Calu3 (cell line): ENCODE measurements around the gene TPRA1. TPM values are rescaled to one million over a fixed set of nuclear protein-coding genes. Genes with fewer than 3 reads are reported as not detected.

Experiments
- BruUV-seq: library from RNA; stranded (reverse); fragments of 400-500 nt; replicated peaks from 2 replicates; lab custom pipeline; 2021; lab: Mats Ljungman, UMichigan
- CTCF ChIA-PET: fragments of 300-600 bp; sonication (Branson Sonifier 250); formaldehyde crosslinking; loops from one replicate; lab custom pipeline; 2022; ENCODE audit warnings: antibody characterized with exemption; lab: Charles Lee
- DNase-seq: peaks from one replicate; pipeline ENCODE4 v3.0.0; 2022
- H3K27ac Mint-ChIP-seq: one replicate; pipeline ENCODE4 v1.8.0; 2022; ENCODE audit warnings: mixed read lengths; ENCODE audit not compliant: unreplicated experiment
- H3K27me3 Mint-ChIP-seq: one replicate; pipeline ENCODE4 v1.8.0; 2022; ENCODE audit warnings: mixed read lengths; ENCODE audit not compliant: unreplicated experiment
- H3K36me3 Mint-ChIP-seq: one replicate; pipeline ENCODE4 v1.8.0; 2022; ENCODE audit warnings: mild to moderate bottlenecking, moderate library complexity, mixed read lengths; ENCODE audit not compliant: insufficient read depth, unreplicated experiment
- H3K4me1 Mint-ChIP-seq: one replicate; pipeline ENCODE4 v1.8.0; 2022; ENCODE audit warnings: mild to moderate bottlenecking, low read depth, mixed read lengths; ENCODE audit not compliant: unreplicated experiment
- H3K4me3 Mint-ChIP-seq: one replicate; pipeline ENCODE4 v1.8.0; 2022; ENCODE audit warnings: mild to moderate bottlenecking, low read depth, moderate library complexity, mixed read lengths; ENCODE audit not compliant: unreplicated experiment
- H3K9me3 Mint-ChIP-seq: one replicate; pipeline ENCODE4 v1.8.0; 2022; ENCODE audit warnings: low read depth, mixed read lengths; ENCODE audit not compliant: unreplicated experiment
- CTCF ChIP-seq: fragments of 200-600 bp; IDR thresholded peaks from one replicate; pipeline ENCODE4 v1.8.0; 2022; ENCODE audit warnings: antibody characterized with exemption; ENCODE audit not compliant: unreplicated experiment
- intact Hi-C: fragments of 100-400 bp; cut with micrococcal nuclease; formaldehyde crosslinking; loops from one replicate; pipeline ENCODE4 v1.10.0; 2022; ENCODE audit not compliant: unreplicated experiment
- total RNA-seq: library from RNA; stranded (reverse); gene quantifications from 2 replicates; pipeline ENCODE4 v1.2.3, GENCODE V29; 2022

Gene TPRA1
- total RNA-seq, 1 experiment from 2014 or later, result 66.4 TPM

DNA sequence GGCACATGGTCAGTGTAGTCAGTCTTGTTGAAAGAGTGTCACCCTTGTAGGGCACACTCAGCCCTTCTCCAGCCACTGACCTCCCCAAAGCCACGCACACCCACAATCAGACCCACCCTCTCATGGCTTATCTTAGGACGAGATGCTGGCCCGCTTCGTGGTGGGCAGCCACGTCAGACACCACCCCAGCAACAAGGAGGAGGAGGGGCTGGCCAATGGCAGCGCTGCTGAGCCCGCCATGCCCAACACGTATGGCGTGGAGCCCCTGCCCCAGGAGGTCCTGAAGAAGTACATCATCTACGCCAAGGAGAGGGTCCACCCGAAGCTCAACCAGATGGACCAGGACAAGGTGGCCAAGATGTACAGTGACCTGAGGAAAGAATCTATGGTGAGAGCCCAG lies 28.4 kb upstream of the TPRA1 start:
- no peak for TF ChIP-seq CTCF
- H3K36me3 Mint-ChIP-seq, result peaks cover 20% of the 10 kb centered on the region
- intact Hi-C loops, result no loop called here
- H3K27me3 Mint-ChIP-seq, result no peaks in the 10 kb centered on the region
- H3K27ac Mint-ChIP-seq, result no peak overlapping the region
- CTCF ChIA-PET, result no interaction called here
- BruUV-seq, result no TSS peak
- no peak for DNase-seq
- no peaks in the 10 kb centered on the region for H3K9me3 Mint-ChIP-seq
- no peak overlapping the region for H3K4me3 Mint-ChIP-seq
- H3K4me1 Mint-ChIP-seq, result peaks cover 8% of the 10 kb centered on the region

DNA sequence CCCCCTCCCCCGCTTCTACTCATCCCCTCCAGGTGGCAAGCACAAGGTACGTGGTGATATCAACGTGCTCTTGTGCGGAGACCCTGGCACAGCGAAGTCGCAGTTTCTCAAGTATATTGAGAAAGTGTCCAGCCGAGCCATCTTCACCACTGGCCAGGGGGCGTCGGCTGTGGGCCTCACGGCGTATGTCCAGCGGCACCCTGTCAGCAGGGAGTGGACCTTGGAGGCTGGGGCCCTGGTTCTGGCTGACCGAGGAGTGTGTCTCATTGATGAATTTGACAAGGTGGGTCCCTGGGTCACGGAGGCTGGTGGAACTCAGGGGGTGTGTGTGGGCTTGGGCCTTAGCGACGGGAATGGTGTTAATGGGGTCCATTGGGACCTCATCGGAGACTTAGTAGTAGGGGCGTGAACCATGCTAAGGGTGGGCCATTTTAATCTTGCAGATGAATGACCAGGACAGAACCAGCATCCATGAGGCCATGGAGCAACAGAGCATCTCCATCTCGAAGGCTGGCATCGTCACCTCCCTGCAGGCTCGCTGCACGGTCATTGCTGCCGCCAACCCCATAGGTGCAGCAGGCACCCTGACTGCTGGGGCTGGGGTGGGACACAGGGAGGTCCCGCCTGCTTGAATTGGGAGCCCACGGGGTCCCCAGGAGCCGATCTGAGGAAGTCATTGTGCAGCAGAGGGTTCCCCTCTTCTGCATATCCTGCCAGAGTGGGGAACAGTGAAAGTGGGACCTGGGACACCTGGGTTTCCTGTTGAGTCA lies 26.5 kb upstream of the TPRA1 start:
- Mint-ChIP-seq H3K9me3 (no peaks in the 10 kb centered on the region), H3K4me3 (no peak overlapping the region), H3K27me3 (no peaks in the 10 kb centered on the region), H3K36me3 (peaks cover 26% of the 10 kb centered on the region), H3K27ac (no peak overlapping the region), H3K4me1 (peaks cover 8% of the 10 kb centered on the region)
- no peak for TF ChIP-seq CTCF
- CTCF ChIA-PET, result interaction anchor here (0.6 kb wide), 1 partner anchor 13 kb away, joined by 3 read pairs; no protein-coding TSS in a partner anchor
- no TSS peak for BruUV-seq
- intact Hi-C loops, result no loop called here
- DNase-seq, result no peak

DNA sequence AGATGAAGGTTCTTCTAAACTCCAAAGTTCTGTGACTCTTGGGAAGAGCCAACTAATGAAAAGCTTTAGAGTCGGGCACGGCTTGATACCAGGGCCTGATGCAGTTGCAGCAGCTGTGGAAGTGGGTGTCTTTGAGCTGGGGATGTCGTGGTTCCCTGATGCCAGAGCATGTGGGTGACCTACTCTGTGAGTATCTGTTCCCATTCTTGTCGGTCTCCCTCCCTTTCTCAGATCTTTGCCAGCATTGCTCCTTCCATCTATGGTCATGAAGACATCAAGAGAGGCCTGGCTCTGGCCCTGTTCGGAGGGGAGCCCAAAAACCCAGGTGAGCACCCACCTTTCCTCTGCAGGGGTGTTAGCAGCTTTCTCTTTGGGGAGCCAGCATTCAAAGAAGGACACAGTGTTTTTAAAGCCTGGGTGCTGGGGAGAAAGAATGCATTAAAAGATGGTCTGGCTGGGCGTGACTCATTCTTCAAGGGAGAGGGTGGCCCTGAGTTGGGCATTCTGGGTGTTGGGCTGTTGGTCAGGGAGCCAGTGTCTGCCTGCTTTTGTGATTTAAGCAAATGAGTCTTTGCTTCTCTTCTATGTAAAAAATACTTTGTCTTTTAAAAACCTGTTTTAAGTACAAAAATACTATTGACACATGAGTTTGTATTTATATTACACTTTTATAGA lies 25.2 kb upstream of the TPRA1 start:
- H3K4me3 Mint-ChIP-seq, result no peak overlapping the region
- peak overlapping the region; percentile 13 for H3K27ac Mint-ChIP-seq
- no peaks in the 10 kb centered on the region for H3K9me3 Mint-ChIP-seq
- CTCF ChIA-PET, result no interaction called here
- H3K27me3 Mint-ChIP-seq, result no peaks in the 10 kb centered on the region
- peaks cover 30% of the 10 kb centered on the region for H3K36me3 Mint-ChIP-seq
- intact Hi-C loops, result no loop called here
- peaks cover 8% of the 10 kb centered on the region for H3K4me1 Mint-ChIP-seq
- BruUV-seq, result no TSS peak
- no peak for TF ChIP-seq CTCF
- no peak for DNase-seq

DNA sequence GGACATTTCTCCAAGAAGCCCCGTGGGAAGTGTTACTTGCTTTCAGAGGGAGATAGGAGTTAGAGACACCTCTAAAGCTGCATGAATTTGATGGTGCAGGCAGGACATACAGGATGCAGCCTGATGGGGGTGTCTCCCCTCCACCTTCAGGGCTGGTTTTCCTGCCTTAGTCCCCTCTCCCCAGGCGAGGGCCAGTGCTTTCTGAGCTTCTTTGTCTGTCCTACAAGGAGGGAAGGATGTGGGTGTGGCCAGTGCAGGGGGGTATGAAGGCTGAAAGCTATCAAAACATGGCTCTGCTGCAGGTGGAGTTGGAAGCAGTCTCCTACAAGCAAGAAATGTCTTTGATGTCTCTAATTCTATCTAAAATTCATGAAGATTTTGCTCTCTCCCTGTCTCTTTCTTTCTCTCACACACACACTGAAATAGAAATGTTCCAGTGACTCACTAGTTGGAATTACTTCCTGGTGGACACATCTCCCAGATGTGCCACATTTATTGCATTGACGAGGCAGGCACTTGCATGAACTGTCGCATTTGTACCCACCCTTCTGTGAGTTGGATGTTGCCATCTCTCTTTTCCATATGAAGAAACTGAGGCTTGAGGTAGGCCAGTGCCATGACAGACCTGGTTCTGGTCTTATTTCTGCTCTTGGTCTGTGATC lies 24.5 kb upstream of the TPRA1 start:
- peaks cover 36% of the 10 kb centered on the region for H3K36me3 Mint-ChIP-seq

More for the DNA sequence above, 24.5 kb upstream of the TPRA1 start:
- intact Hi-C loops, result no loop called here
- TF ChIP-seq CTCF, result no peak
- no peak overlapping the region for H3K4me3 Mint-ChIP-seq
- DNase-seq, result no peak
- BruUV-seq, result no TSS peak
- H3K4me1 Mint-ChIP-seq, result peaks cover 15% of the 10 kb centered on the region
- no peaks in the 10 kb centered on the region for H3K9me3 Mint-ChIP-seq
- H3K27ac Mint-ChIP-seq, result peak overlapping the region; percentile 13
- H3K27me3 Mint-ChIP-seq, result no peaks in the 10 kb centered on the region
- CTCF ChIA-PET, result interaction anchor here (0.6 kb wide), 1 partner anchor 702 kb away, joined by 3 read pairs; no protein-coding TSS in a partner anchor
